ENCODE data around the gene BDKRB1.

DNA sequence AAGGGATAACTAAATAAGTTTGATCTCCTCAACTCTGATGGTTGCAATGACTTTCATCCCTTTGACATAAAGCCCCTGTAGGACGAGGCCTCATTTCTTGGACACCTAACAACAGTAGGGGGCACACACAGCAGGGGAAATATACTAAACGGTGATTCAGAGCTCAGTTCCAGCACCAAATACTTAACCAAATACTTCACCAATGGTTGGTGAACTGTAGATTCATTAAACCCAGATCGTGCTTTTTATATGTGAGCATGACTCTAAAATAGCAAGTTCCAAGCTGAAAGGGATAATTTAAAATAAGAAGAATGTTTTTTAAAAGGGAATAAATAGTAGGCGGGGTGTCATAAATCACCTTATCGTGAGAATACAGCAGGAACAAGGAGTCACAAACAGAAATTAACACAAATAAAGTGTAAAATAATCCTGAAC lies 53.9 kb downstream of the BDKRB1 start:
- no peak for TF ChIP-seq YY1 (IDR thresholded peaks at IDR 0.05; ENCODE audit: low read depth)
- TF ChIP-seq, protein P1, sequence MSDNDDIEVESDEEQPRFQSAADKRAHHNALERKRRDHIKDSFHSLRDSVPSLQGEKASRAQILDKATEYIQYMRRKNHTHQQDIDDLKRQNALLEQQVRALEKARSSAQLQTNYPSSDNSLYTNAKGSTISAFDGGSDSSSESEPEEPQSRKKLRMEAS (IDR thresholded peaks at IDR 0.05) = no peak
- no peak for TF ChIP-seq RAD21 (IDR thresholded peaks at IDR 0.05; ENCODE audit: low read depth)
- TF ChIP-seq CEBPB (IDR thresholded peaks at IDR 0.05) = no peak
- no peak for TF ChIP-seq EGR1 (IDR thresholded peaks at IDR 0.05)
